Glutamatergic neuron (in vitro differentiated cells): ENCODE results near the gene PCYT1B. TPM values are rescaled to one million over a fixed set of nuclear protein-coding genes. Genes with fewer than 3 reads are reported as not detected.

ENCODE experiments used
- DNase-seq: peaks from one replicate; pipeline ENCODE4 v3.0.0; 2022
- H3K27ac Mint-ChIP-seq: one replicate; pipeline ENCODE4 v1.8.0; 2020; ENCODE audit warnings: mild to moderate bottlenecking, mixed read lengths, inconsistent platforms; ENCODE audit not compliant: unreplicated experiment
- H3K27me3 Mint-ChIP-seq: one replicate; pipeline ENCODE4 v1.8.0; 2020; ENCODE audit warnings: mild to moderate bottlenecking, moderate library complexity, mixed read lengths, inconsistent platforms; ENCODE audit not compliant: unreplicated experiment
- H3K36me3 Mint-ChIP-seq: one replicate; pipeline ENCODE4 v1.8.0; 2020; ENCODE audit warnings: mild to moderate bottlenecking, mixed read lengths, inconsistent platforms; ENCODE audit not compliant: unreplicated experiment
- H3K4me1 Mint-ChIP-seq: one replicate; pipeline ENCODE4 v1.8.0; 2020; ENCODE audit warnings: mild to moderate bottlenecking, low read depth, mixed read lengths, inconsistent platforms; ENCODE audit not compliant: unreplicated experiment
- H3K4me3 Mint-ChIP-seq: one replicate; pipeline ENCODE4 v1.8.0; 2020; ENCODE audit warnings: mild to moderate bottlenecking, mixed read lengths, inconsistent platforms; ENCODE audit not compliant: unreplicated experiment
- H3K9me3 Mint-ChIP-seq: one replicate; pipeline ENCODE4 v1.8.0; 2020; ENCODE audit warnings: mild to moderate bottlenecking, moderate library complexity, mixed read lengths, inconsistent platforms; ENCODE audit not compliant: unreplicated experiment
- CTCF ChIP-seq: fragments of 200-600 bp; sonication (generic); IDR thresholded peaks from one replicate; pipeline ENCODE4 v1.5.0; 2021; ENCODE audit not compliant: partially characterized antibody, unreplicated experiment
- total RNA-seq: library from RNA; stranded (reverse); fragmentation: NEBNext Ultra II Directional; extraction: Animal tissue kit (Norgen Biotek cat#: 25700); gene quantifications from one replicate; pipeline ENCODE4 v1.2.1, GENCODE V29; 2021; ENCODE audit not compliant: unreplicated experiment

The PCYT1B gene
- total RNA-seq, 1 donor from 2014 or later, result 19.5 TPM

DNA sequence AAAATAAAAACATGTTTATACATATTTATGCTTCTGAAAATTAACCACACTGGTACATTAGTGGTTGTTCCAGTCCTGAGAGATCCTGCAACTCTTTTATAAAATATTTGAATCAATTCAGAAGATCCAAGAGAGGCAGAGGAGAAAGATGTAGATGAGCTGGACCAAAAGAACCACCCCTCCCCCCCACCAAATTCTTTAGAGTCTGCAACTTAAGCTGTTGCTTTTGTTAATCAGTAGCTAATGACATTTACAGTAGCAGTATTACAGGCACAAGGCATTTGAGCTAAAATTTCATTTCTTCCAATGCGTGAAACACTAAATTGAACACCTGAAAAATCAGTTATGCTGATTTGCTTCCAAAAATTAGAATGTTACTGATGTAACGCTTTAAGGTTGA, 120.5 kb downstream of the PCYT1B start:
- TF ChIP-seq CTCF, result no peak
- DNase-seq, result no peak
- H3K4me1 Mint-ChIP-seq, result peaks cover 7% of the 10 kb centered on the region
- no peaks in the 10 kb centered on the region for H3K36me3 Mint-ChIP-seq
- no peaks in the 10 kb centered on the region for H3K27me3 Mint-ChIP-seq
- H3K27ac Mint-ChIP-seq, result no peak overlapping the region
- no peaks in the 10 kb centered on the region for H3K9me3 Mint-ChIP-seq
- no peak overlapping the region for H3K4me3 Mint-ChIP-seq

- H3K4me1 Mint-ChIP-seq, result peaks cover 7% of the 10 kb centered on the region
Measured at GRCh38 chrX:24525455-24525854, 121.7 kb downstream of the PCYT1B start.

DNA sequence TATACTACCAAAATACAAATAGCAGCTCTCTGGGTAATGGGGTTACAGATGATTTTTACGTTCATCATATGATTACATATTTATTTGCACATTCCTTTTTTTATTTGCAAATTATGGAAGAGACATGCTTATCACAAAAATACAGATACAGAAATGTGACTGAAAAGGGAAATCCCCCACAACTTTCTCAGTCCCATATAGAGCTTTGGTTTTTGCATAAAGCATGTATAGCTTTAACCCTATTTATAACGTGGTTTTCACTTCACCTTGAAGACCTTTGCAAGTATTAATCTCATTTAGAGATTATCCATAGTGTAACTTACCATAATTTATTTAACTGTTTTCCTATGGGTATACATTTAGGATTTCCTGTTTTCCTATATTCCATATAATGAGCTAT, 126.7 kb downstream of the PCYT1B start:
- H3K27me3 Mint-ChIP-seq, result no peaks in the 10 kb centered on the region
- no peaks in the 10 kb centered on the region for H3K9me3 Mint-ChIP-seq
- no peak overlapping the region for H3K4me3 Mint-ChIP-seq
- H3K4me1 Mint-ChIP-seq, result peaks cover 3% of the 10 kb centered on the region
- TF ChIP-seq CTCF, result no peak
- no peak for DNase-seq
- no peak overlapping the region for H3K27ac Mint-ChIP-seq
- no peaks in the 10 kb centered on the region for H3K36me3 Mint-ChIP-seq

More at GRCh38 chrX:24525455-24525854, 121.7 kb downstream of the PCYT1B start:
- Mint-ChIP-seq H3K9me3 (no peaks in the 10 kb centered on the region), H3K27ac (no peak overlapping the region), H3K4me3 (no peak overlapping the region), H3K27me3 (no peaks in the 10 kb centered on the region), H3K36me3 (no peaks in the 10 kb centered on the region)
- no peak for TF ChIP-seq CTCF
- no peak for DNase-seq

- H3K4me1 Mint-ChIP-seq, result peaks cover 4% of the 10 kb centered on the region
- H3K27ac Mint-ChIP-seq, result no peak overlapping the region
- no peaks in the 10 kb centered on the region for H3K9me3 Mint-ChIP-seq
- H3K36me3 Mint-ChIP-seq, result no peaks in the 10 kb centered on the region
- no peak for DNase-seq
- no peak for TF ChIP-seq CTCF
- peaks cover 2% of the 10 kb centered on the region for H3K27me3 Mint-ChIP-seq
- H3K4me3 Mint-ChIP-seq, result no peak overlapping the region
Measured at GRCh38 chrX:24515447-24515846, 131.7 kb downstream of the PCYT1B start.

DNA sequence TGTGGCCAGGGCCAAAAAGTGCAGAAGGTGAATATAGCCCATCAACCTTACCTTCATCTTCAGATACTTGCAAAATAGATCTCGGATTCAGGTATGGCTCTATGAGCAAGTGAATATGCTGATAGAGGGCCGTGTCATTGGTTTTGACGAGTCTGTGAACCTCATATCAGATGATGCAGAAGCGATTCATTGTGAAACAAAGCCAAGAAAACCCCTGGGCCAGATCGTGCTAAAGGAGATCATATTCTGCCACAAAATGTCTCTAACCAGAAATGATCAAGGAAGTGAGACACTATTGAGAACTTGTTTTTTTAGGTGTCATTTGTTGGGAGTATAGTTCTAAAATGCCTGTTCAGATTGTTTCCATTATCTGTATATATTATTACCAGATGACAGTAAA, 133.7 kb downstream of the PCYT1B start:
- DNase-seq, result no peak
- no peaks in the 10 kb centered on the region for H3K36me3 Mint-ChIP-seq
- H3K4me3 Mint-ChIP-seq, result no peak overlapping the region
- H3K9me3 Mint-ChIP-seq, result no peaks in the 10 kb centered on the region
- peaks cover 4% of the 10 kb centered on the region for H3K4me1 Mint-ChIP-seq
- H3K27ac Mint-ChIP-seq, result no peak overlapping the region
- TF ChIP-seq CTCF, result no peak
- H3K27me3 Mint-ChIP-seq, result peaks cover 2% of the 10 kb centered on the region
